Measurements from ENCODE around the gene SRPX2.

DNA sequence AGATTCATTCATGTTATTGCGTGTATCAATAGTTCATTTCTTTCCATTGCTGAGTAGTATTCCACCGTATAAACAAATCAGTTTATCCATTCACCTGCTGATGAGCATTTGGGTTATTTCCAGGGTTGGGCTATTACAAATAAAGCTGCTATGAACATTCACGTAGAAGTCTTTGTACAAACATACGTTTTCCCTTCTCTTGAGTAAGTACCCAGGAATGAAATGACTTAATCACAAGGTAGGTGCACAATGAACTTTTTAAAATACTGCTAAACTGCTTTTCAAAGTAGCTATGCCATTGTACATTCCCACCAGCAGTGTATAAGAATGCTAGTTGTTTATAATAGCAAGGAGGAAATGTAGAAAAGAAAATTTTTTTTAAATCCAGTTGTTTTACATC lies 52.0 kb downstream of the SRPX2 start:
- TF ChIP-seq, protein P1, sequence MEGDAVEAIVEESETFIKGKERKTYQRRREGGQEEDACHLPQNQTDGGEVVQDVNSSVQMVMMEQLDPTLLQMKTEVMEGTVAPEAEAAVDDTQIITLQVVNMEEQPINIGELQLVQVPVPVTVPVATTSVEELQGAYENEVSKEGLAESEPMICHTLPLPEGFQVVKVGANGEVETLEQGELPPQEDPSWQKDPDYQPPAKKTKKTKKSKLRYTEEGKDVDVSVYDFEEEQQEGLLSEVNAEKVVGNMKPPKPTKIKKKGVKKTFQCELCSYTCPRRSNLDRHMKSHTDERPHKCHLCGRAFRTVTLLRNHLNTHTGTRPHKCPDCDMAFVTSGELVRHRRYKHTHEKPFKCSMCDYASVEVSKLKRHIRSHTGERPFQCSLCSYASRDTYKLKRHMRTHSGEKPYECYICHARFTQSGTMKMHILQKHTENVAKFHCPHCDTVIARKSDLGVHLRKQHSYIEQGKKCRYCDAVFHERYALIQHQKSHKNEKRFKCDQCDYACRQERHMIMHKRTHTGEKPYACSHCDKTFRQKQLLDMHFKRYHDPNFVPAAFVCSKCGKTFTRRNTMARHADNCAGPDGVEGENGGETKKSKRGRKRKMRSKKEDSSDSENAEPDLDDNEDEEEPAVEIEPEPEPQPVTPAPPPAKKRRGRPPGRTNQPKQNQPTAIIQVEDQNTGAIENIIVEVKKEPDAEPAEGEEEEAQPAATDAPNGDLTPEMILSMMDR (optimal IDR thresholded peaks at IDR 0.05 in 1 of 3, IDR thresholded peaks at IDR 0.05 in 1 of 3, conservative IDR thresholded peaks at IDR 0.05 in 1 of 3; ENCODE audit: extremely low read depth in 1 of 3, insufficient read depth in 2 of 3, low read length in 3 of 3), result no peak
- no peak for TF ChIP-seq EZH2 (IDR thresholded peaks at IDR 0.05; ENCODE audit: low read length)
